SK-N-SH treated with all-trans-retinoic acid at 6 μM for 48 hours (cell line): Measurements from ENCODE around the gene KDM2B.

Experiments used
- ATAC-seq: fragments of 200-7000 bp; cut with Tn5 transposase; 3 replicates; pipeline ENCODE4 v1.9.1; 2020; ENCODE audit warnings: mild to moderate bottlenecking, moderate library complexity
- ARNTL ChIP-seq: fragments of 450-650 bp; formaldehyde crosslinking; IDR thresholded peaks from 2 replicates; pipeline ENCODE4 v1.5.0; 2020; ENCODE audit warnings: low read depth, mild to moderate bottlenecking, moderate library complexity, borderline replicate concordance
- BACH2 ChIP-seq: fragments of 250-450 bp; sonication (Bioruptor Pico); IDR thresholded peaks from 2 replicates; pipeline ENCODE4 v1.9.0; 2021; ENCODE audit warnings: mild to moderate bottlenecking, borderline replicate concordance
- ESRRG ChIP-seq: fragments of 250-450 bp; sonication (Bioruptor Pico); IDR thresholded peaks from 2 replicates; pipeline ENCODE4 v1.6.1; 2021; ENCODE audit warnings: mild to moderate bottlenecking
- GLIS3 ChIP-seq: fragments of 250-450 bp; sonication (Bioruptor Pico); IDR thresholded peaks from 2 replicates; pipeline ENCODE4 v1.5.0; 2020; ENCODE audit warnings: mild to moderate bottlenecking, moderate library complexity
- ISL1 ChIP-seq: fragments of 250-450 bp; sonication (Bioruptor Pico); IDR thresholded peaks from 2 replicates; pipeline ENCODE4 v2.1.2; 2022; ENCODE audit warnings: mild to moderate bottlenecking, moderate library complexity
- OSR1 ChIP-seq: fragments of 250-450 bp; sonication (Bioruptor Pico); IDR thresholded peaks from 2 replicates; pipeline ENCODE4 v1.8.0; 2022; ENCODE audit warnings: moderate library complexity, mild to moderate bottlenecking, inconsistent platforms
- PATZ1 ChIP-seq: fragments of 250-450 bp; sonication (Bioruptor Pico); IDR thresholded peaks from 2 replicates; pipeline ENCODE4 v1.8.0; 2020; ENCODE audit warnings: mild to moderate bottlenecking, moderate library complexity, borderline replicate concordance
- RARB ChIP-seq: fragments of 250-450 bp; sonication (Bioruptor Pico); IDR thresholded peaks from 2 replicates; pipeline ENCODE4 v1.8.0; 2021; ENCODE audit warnings: mild to moderate bottlenecking, moderate library complexity
- TCF4 ChIP-seq: fragments of 250-450 bp; sonication (Bioruptor Pico); IDR thresholded peaks from 2 replicates; pipeline ENCODE4 v1.8.0; 2021; ENCODE audit warnings: mild to moderate bottlenecking, moderate library complexity, borderline replicate concordance
- TOX ChIP-seq: fragments of 250-450 bp; sonication (Bioruptor Pico); IDR thresholded peaks from 2 replicates; pipeline ENCODE4 v1.8.0; 2021; ENCODE audit warnings: mild to moderate bottlenecking, moderate library complexity, borderline replicate concordance
- ZFP3 ChIP-seq: fragments of 250-450 bp; sonication (Bioruptor Pico); IDR thresholded peaks from 2 replicates; pipeline ENCODE4 v1.5.0; 2020; ENCODE audit warnings: mild to moderate bottlenecking, moderate library complexity
- ZFP30 ChIP-seq: fragments of 450-650 bp; formaldehyde crosslinking; IDR thresholded peaks from 2 replicates; pipeline ENCODE4 v1.5.0; 2022; ENCODE audit warnings: mild to moderate bottlenecking, moderate library complexity
- ZNF565 ChIP-seq: fragments of 450-650 bp; formaldehyde crosslinking; conservative IDR thresholded peaks from 2 replicates; pipeline ENCODE4 v1.5.0; 2020; ENCODE audit warnings: low read depth, mild to moderate bottlenecking, moderate library complexity
- ZNF8 ChIP-seq: fragments of 450-650 bp; formaldehyde crosslinking; IDR thresholded peaks from 2 replicates; pipeline ENCODE4 v1.5.0; 2020; ENCODE audit warnings: mild to moderate bottlenecking, moderate library complexity
- TF ChIP-seq, protein P1 (sequence below): fragments of 250-450 bp; sonication (Bioruptor Pico); IDR thresholded peaks from 2 replicates; pipeline ENCODE4 v1.8.0; 2021; ENCODE audit warnings: low read depth, mild to moderate bottlenecking, moderate library complexity, borderline replicate concordance
- TF ChIP-seq, protein P2 (sequence below): fragments of 250-450 bp; sonication (Bioruptor Pico); IDR thresholded peaks from 2 replicates; pipeline ENCODE4 v1.5.0; 2020; ENCODE audit warnings: mild to moderate bottlenecking, moderate library complexity
- TF ChIP-seq, protein P3 (sequence below): fragments of 250-450 bp; sonication (Bioruptor Pico); IDR thresholded peaks from 2 replicates; pipeline ENCODE4 v1.5.1; 2020; ENCODE audit warnings: low read depth, mild to moderate bottlenecking, moderate library complexity
- TF ChIP-seq, protein P4 (sequence below): fragments of 250-450 bp; sonication (Bioruptor Pico); IDR thresholded peaks from 2 replicates; pipeline ENCODE4 v1.5.1; 2021; ENCODE audit warnings: mild to moderate bottlenecking, moderate library complexity

KDM2B gene

DNA sequence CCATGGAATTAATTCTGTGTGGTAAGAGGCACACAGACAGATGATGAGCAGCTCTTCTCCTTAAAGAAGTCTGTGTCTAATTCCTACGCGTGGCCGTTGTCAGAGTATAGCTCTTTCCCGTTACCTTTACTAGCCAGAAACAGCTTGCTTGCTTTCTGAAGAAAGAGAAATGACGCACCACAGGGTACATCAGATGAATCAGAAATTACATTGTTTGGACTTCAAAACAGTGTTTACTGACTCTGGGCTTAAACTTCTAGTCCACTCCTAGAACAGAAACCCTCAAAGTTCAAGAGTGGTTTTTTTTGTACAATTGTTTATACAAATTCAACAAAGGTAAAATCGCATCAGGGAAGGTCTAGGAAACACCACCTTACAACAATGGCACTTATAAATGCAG, 151.9 kb downstream of the KDM2B start:
- TF ChIP-seq ZNF8 (CRISPR knock-in tag) (no peak), ARNTL (CRISPR knock-in tag) (no peak), OSR1 (no peak), ESRRG (CRISPR knock-in tag) (no peak), PATZ1 (no peak), ZFP30 (no peak), ZNF565 (no peak), RARB (CRISPR knock-in tag) (no peak)
- TF ChIP-seq, protein P1, sequence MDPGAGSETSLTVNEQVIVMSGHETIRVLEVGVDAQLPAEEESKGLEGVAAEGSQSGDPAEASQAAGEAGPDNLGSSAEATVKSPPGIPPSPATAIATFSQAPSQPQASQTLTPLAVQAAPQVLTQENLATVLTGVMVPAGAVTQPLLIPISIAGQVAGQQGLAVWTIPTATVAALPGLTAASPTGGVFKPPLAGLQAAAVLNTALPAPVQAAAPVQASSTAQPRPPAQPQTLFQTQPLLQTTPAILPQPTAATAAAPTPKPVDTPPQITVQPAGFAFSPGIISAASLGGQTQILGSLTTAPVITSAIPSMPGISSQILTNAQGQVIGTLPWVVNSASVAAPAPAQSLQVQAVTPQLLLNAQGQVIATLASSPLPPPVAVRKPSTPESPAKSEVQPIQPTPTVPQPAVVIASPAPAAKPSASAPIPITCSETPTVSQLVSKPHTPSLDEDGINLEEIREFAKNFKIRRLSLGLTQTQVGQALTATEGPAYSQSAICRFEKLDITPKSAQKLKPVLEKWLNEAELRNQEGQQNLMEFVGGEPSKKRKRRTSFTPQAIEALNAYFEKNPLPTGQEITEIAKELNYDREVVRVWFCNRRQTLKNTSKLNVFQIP, result no peak
- TF ChIP-seq, protein P2, sequence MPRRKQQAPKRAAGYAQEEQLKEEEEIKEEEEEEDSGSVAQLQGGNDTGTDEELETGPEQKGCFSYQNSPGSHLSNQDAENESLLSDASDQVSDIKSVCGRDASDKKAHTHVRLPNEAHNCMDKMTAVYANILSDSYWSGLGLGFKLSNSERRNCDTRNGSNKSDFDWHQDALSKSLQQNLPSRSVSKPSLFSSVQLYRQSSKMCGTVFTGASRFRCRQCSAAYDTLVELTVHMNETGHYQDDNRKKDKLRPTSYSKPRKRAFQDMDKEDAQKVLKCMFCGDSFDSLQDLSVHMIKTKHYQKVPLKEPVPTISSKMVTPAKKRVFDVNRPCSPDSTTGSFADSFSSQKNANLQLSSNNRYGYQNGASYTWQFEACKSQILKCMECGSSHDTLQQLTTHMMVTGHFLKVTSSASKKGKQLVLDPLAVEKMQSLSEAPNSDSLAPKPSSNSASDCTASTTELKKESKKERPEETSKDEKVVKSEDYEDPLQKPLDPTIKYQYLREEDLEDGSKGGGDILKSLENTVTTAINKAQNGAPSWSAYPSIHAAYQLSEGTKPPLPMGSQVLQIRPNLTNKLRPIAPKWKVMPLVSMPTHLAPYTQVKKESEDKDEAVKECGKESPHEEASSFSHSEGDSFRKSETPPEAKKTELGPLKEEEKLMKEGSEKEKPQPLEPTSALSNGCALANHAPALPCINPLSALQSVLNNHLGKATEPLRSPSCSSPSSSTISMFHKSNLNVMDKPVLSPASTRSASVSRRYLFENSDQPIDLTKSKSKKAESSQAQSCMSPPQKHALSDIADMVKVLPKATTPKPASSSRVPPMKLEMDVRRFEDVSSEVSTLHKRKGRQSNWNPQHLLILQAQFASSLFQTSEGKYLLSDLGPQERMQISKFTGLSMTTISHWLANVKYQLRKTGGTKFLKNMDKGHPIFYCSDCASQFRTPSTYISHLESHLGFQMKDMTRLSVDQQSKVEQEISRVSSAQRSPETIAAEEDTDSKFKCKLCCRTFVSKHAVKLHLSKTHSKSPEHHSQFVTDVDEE (CRISPR knock-in tag), result no peak
- TF ChIP-seq, all 23 proteins: peak for 0
- ATAC-seq, result no peak

GRCh38 chr12:121427556-121428050, 153.2 kb downstream of the KDM2B start:
- TF ChIP-seq, protein P2 (CRISPR knock-in tag), result no peak
- TF ChIP-seq TOX (CRISPR knock-in tag) (no peak), GLIS3 (no peak), BACH2 (no peak), ZFP30 (no peak), ESRRG (CRISPR knock-in tag) (no peak), ARNTL (CRISPR knock-in tag) (no peak), ISL1 (no peak), ZNF565 (no peak), TCF4 (CRISPR knock-in tag) (no peak), ZFP3 (CRISPR knock-in tag) (no peak)
- TF ChIP-seq, protein P3, sequence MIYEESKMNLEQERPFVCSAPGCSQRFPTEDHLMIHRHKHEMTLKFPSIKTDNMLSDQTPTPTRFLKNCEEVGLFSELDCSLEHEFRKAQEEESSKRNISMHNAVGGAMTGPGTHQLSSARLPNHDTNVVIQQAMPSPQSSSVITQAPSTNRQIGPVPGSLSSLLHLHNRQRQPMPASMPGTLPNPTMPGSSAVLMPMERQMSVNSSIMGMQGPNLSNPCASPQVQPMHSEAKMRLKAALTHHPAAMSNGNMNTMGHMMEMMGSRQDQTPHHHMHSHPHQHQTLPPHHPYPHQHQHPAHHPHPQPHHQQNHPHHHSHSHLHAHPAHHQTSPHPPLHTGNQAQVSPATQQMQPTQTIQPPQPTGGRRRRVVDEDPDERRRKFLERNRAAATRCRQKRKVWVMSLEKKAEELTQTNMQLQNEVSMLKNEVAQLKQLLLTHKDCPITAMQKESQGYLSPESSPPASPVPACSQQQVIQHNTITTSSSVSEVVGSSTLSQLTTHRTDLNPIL, result no peak
- no peak for ATAC-seq

DNA sequence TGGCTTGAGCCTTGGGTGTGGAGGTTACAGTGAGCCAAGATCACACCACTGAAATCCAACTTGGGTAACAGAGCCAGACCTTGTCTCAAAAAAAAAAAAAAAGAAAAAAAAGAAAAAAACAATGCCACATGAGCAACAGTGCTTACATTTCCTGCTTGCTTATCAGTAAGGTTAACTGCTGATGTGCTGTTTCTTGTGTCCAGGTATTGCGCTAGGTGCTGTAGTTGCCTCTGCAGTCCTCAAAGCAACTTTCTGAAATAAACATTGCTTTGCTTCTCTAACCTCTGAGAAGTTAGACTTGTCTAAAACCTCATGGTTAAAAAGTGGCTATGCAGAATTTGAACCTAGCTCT, 156.2 kb downstream of the KDM2B start:
- ATAC-seq, result no peak
- TF ChIP-seq ZNF8 (CRISPR knock-in tag) (no peak), TOX (CRISPR knock-in tag) (no peak), RARB (CRISPR knock-in tag) (no peak), ESRRG (CRISPR knock-in tag) (no peak), ARNTL (CRISPR knock-in tag) (no peak), ISL1 (no peak), OSR1 (no peak)
- TF ChIP-seq, protein P4, sequence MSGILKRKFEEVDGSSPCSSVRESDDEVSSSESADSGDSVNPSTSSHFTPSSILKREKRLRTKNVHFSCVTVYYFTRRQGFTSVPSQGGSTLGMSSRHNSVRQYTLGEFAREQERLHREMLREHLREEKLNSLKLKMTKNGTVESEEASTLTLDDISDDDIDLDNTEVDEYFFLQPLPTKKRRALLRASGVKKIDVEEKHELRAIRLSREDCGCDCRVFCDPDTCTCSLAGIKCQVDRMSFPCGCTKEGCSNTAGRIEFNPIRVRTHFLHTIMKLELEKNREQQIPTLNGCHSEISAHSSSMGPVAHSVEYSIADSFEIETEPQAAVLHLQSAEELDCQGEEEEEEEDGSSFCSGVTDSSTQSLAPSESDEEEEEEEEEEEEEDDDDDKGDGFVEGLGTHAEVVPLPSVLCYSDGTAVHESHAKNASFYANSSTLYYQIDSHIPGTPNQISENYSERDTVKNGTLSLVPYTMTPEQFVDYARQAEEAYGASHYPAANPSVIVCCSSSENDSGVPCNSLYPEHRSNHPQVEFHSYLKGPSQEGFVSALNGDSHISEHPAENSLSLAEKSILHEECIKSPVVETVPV (CRISPR knock-in tag), result no peak
- TF ChIP-seq, protein P2 (CRISPR knock-in tag), result no peak
- TF ChIP-seq, protein P3, result no peak
- TF ChIP-seq, all 23 proteins: peak for 0
